Activated CD4-positive, alpha-beta T cell treated with anti-CD3 and anti-CD28 coated beads for 36 hours (primary cell): Measurements from ENCODE around the gene CD9. TPM values are rescaled to one million over a fixed set of nuclear protein-coding genes. Genes with fewer than 3 reads are reported as not detected.

Source experiments
- ATAC-seq: fragments of 200-7000 bp; cut with Tn5 transposase; one replicate; pipeline ENCODE4 v1.10.0; 2021; ENCODE audit warnings: mild to moderate bottlenecking, moderate library complexity
- CTCF ChIA-PET: fragments of 350-600 bp; sonication (Branson Sonifier 250); formaldehyde crosslinking; loops from one replicate; lab custom pipeline; 2021; ENCODE audit warnings: antibody characterized with exemption; lab: Charles Lee
- POLR2A ChIA-PET: fragments of 350-600 bp; sonication (Branson Sonifier 250); formaldehyde crosslinking; loops from one replicate; lab custom pipeline; 2021; ENCODE audit warnings: antibody characterized with exemption, inconsistent platforms; lab: Charles Lee
- DNase-seq: peaks from one replicate; pipeline ENCODE4 v3.0.0-alpha.2; 2020
- H3K27ac Mint-ChIP-seq: one replicate; pipeline ENCODE4 v1.8.0; 2021; ENCODE audit warnings: mixed read lengths
- H3K27me3 Mint-ChIP-seq: one replicate; pipeline ENCODE4 v1.8.0; 2021; ENCODE audit warnings: mixed read lengths
- H3K36me3 Mint-ChIP-seq: one replicate; pipeline ENCODE4 v1.8.0; 2021; ENCODE audit warnings: low read depth, mixed read lengths
- H3K4me1 Mint-ChIP-seq: one replicate; pipeline ENCODE4 v1.8.0; 2021; ENCODE audit warnings: mixed read lengths
- H3K4me3 Mint-ChIP-seq: one replicate; pipeline ENCODE4 v1.8.0; 2021; ENCODE audit warnings: mild to moderate bottlenecking, moderate library complexity, mixed read lengths
- H3K9me3 Mint-ChIP-seq: one replicate; pipeline ENCODE4 v1.8.0; 2021; ENCODE audit warnings: low read depth, mixed read lengths
- intact Hi-C, 2 experiments: fragments of 100-400 bp; cut with DNase I in 1 of 2; cut with micrococcal nuclease in 1 of 2; formaldehyde crosslinking; loops; one replicate each; pipeline versions ENCODE4 v1.14.2 to v1.15.1; 2022 to 2024; cut with DNase I, micrococcal nuclease
- total RNA-seq, 2 experiments: library from RNA; stranded (reverse); gene quantifications; one replicate each; pipeline ENCODE4 v1.2.3, GENCODE V29; 2021

Gene CD9
- total RNA-seq, 2 experiments from 2014 or later: 11.5 to 12.8 TPM

- H3K4me3 Mint-ChIP-seq: no peak overlapping the region
- peak; percentile 48 for ATAC-seq
- ChIA-PET POLR2A (no interaction called here), CTCF (interaction anchor here (0.8 to 3.8 kb wide), 3 partner anchors 18 to 79 kb away, joined by 3 to 11 read pairs (median 3); no protein-coding TSS in a partner anchor)
- no peaks in the 10 kb centered on the region for H3K36me3 Mint-ChIP-seq
- H3K9me3 Mint-ChIP-seq: no peaks in the 10 kb centered on the region
- no peak for DNase-seq
- intact Hi-C loops: no loop called here
- H3K4me1 Mint-ChIP-seq: peaks cover 21% of the 10 kb centered on the region
- H3K27me3 Mint-ChIP-seq: no peaks in the 10 kb centered on the region
- no peak overlapping the region for H3K27ac Mint-ChIP-seq
Measured at GRCh38 chr12:6213969-6214368, 13.8 kb downstream of the CD9 start.

- DNase-seq (no peak), ATAC-seq (no peak)
- H3K27ac Mint-ChIP-seq: no peak overlapping the region
- intact Hi-C loops: no loop called here
- H3K4me1 Mint-ChIP-seq: peaks cover 21% of the 10 kb centered on the region
- H3K36me3 Mint-ChIP-seq: no peaks in the 10 kb centered on the region
- ChIA-PET CTCF (interaction anchor here (0.7 to 3.8 kb wide), 4 partner anchors 19 to 78 kb away, joined by 3 to 11 read pairs (median 4); no protein-coding TSS in a partner anchor), POLR2A (no interaction called here)
- H3K27me3 Mint-ChIP-seq: no peaks in the 10 kb centered on the region
- no peak overlapping the region for H3K4me3 Mint-ChIP-seq
- no peaks in the 10 kb centered on the region for H3K9me3 Mint-ChIP-seq
Measured at GRCh38 chr12:6214633-6215032, 14.4 kb downstream of the CD9 start.

- CTCF ChIA-PET: interaction anchor here (3.8 kb wide), 1 partner anchor 20 kb away, joined by 11 read pairs; no protein-coding TSS in a partner anchor
- Mint-ChIP-seq H3K4me3 (no peak overlapping the region), H3K4me1 (peaks cover 21% of the 10 kb centered on the region), H3K27me3 (no peaks in the 10 kb centered on the region), H3K36me3 (no peaks in the 10 kb centered on the region), H3K27ac (no peak overlapping the region), H3K9me3 (no peaks in the 10 kb centered on the region)
- intact Hi-C loops: no loop called here
- POLR2A ChIA-PET: no interaction called here
- ATAC-seq: no peak
- DNase-seq: no peak
Measured at GRCh38 chr12:6215120-6215807, 15.1 kb downstream of the CD9 start.

- Mint-ChIP-seq H3K27ac (peak overlapping the region; percentile 19), H3K9me3 (no peaks in the 10 kb centered on the region), H3K27me3 (no peaks in the 10 kb centered on the region), H3K4me3 (no peak overlapping the region), H3K4me1 (peaks cover 21% of the 10 kb centered on the region), H3K36me3 (no peaks in the 10 kb centered on the region)
- DNase-seq (peak; percentile 36), ATAC-seq (peak; percentile 67)
- POLR2A ChIA-PET: no interaction called here
- intact Hi-C loops: no loop called here
- CTCF ChIA-PET: no interaction called here
Measured at GRCh38 chr12:6215932-6216494, 15.8 kb downstream of the CD9 start.

- intact Hi-C loops: no loop called here
- Mint-ChIP-seq H3K4me3 (no peak overlapping the region), H3K9me3 (no peaks in the 10 kb centered on the region), H3K36me3 (no peaks in the 10 kb centered on the region), H3K4me1 (peaks cover 21% of the 10 kb centered on the region), H3K27me3 (no peaks in the 10 kb centered on the region), H3K27ac (no peak overlapping the region)
- POLR2A ChIA-PET: no interaction called here
- ATAC-seq (no peak), DNase-seq (no peak)
- CTCF ChIA-PET: interaction anchor here (1.2 kb wide), 1 partner anchor 9 kb away, joined by 5 read pairs; no protein-coding TSS in a partner anchor
Measured at GRCh38 chr12:6216581-6216980, 16.4 kb downstream of the CD9 start.

- Mint-ChIP-seq H3K4me1 (peaks cover 21% of the 10 kb centered on the region), H3K4me3 (no peak overlapping the region), H3K27me3 (no peaks in the 10 kb centered on the region), H3K27ac (peak overlapping the region; percentile 4), H3K36me3 (no peaks in the 10 kb centered on the region), H3K9me3 (no peaks in the 10 kb centered on the region)
- ATAC-seq: peak; percentile 30
- DNase-seq: no peak
- intact Hi-C loops: no loop called here
- ChIA-PET POLR2A (no interaction called here), CTCF (interaction anchor here (0.7 to 1.1 kb wide), 2 partner anchors 17 to 128 kb away, joined by 3 to 4 read pairs; no protein-coding TSS in a partner anchor)
Measured at GRCh38 chr12:6218347-6218925, 18.2 kb downstream of the CD9 start.

- ATAC-seq (no peak), DNase-seq (no peak)
- ChIA-PET POLR2A (no interaction called here), CTCF (interaction anchor here (0.8 to 1.1 kb wide), 2 partner anchors 10 to 24 kb away, joined by 4 read pairs; no protein-coding TSS in a partner anchor)
- Mint-ChIP-seq H3K27me3 (no peaks in the 10 kb centered on the region), H3K9me3 (no peaks in the 10 kb centered on the region), H3K4me3 (no peak overlapping the region), H3K27ac (no peak overlapping the region), H3K36me3 (no peaks in the 10 kb centered on the region), H3K4me1 (peaks cover 21% of the 10 kb centered on the region)
- intact Hi-C loops: no loop called here
Measured at GRCh38 chr12:6219980-6220379, 19.8 kb downstream of the CD9 start.

- no peak overlapping the region for H3K4me3 Mint-ChIP-seq
- H3K4me1 Mint-ChIP-seq: peaks cover 17% of the 10 kb centered on the region
- ChIA-PET POLR2A (no interaction called here), CTCF (interaction anchor here (1.0 to 1.2 kb wide), 3 partner anchors 45 to 184 kb away, joined by 3 to 4 read pairs (median 3); no protein-coding TSS in a partner anchor)
- ATAC-seq: no peak
- DNase-seq: no peak
- H3K27me3 Mint-ChIP-seq: no peaks in the 10 kb centered on the region
- H3K27ac Mint-ChIP-seq: no peak overlapping the region
- no peaks in the 10 kb centered on the region for H3K36me3 Mint-ChIP-seq
- H3K9me3 Mint-ChIP-seq: no peaks in the 10 kb centered on the region
- intact Hi-C loops: no loop called here
Measured at GRCh38 chr12:6221146-6221545, 20.9 kb downstream of the CD9 start.

- no peak overlapping the region for H3K4me3 Mint-ChIP-seq
- ATAC-seq (no peak), DNase-seq (no peak)
- CTCF ChIA-PET: interaction anchor here (0.7 to 1.2 kb wide), 4 partner anchors 18 to 62 kb away, joined by 3 to 4 read pairs (median 4); no protein-coding TSS in a partner anchor
- POLR2A ChIA-PET: no interaction called here
- H3K36me3 Mint-ChIP-seq: no peaks in the 10 kb centered on the region
- intact Hi-C loops: no loop called here
- H3K4me1 Mint-ChIP-seq: peaks cover 16% of the 10 kb centered on the region
- H3K27ac Mint-ChIP-seq: no peak overlapping the region
- H3K9me3 Mint-ChIP-seq: no peaks in the 10 kb centered on the region
- H3K27me3 Mint-ChIP-seq: no peaks in the 10 kb centered on the region
Measured at GRCh38 chr12:6222078-6222654, 22.0 kb downstream of the CD9 start.

GRCh38 chr12:6223545-6223944, 23.3 kb downstream of the CD9 start:
- DNase-seq (no peak), ATAC-seq (no peak)
- ChIA-PET CTCF (no interaction called here), POLR2A (no interaction called here)
- Mint-ChIP-seq H3K9me3 (no peaks in the 10 kb centered on the region), H3K27me3 (no peaks in the 10 kb centered on the region), H3K4me3 (no peak overlapping the region), H3K36me3 (no peaks in the 10 kb centered on the region), H3K4me1 (peaks cover 7% of the 10 kb centered on the region), H3K27ac (no peak overlapping the region)
- intact Hi-C loops: no loop called here

GRCh38 chr12:6224550-6224949, 24.4 kb downstream of the CD9 start:
- ATAC-seq: no peak
- CTCF ChIA-PET: no interaction called here
- no peak overlapping the region for H3K4me3 Mint-ChIP-seq
- no peaks in the 10 kb centered on the region for H3K27me3 Mint-ChIP-seq
- no peak overlapping the region for H3K27ac Mint-ChIP-seq
- H3K9me3 Mint-ChIP-seq: no peaks in the 10 kb centered on the region
- H3K4me1 Mint-ChIP-seq: peaks cover 8% of the 10 kb centered on the region
- DNase-seq: no peak
- intact Hi-C loops: no loop called here
- no peaks in the 10 kb centered on the region for H3K36me3 Mint-ChIP-seq
- POLR2A ChIA-PET: no interaction called here
